GM18526 (cell line): ENCODE measurements around the gene RAET1G.

Experiments
- POLR2A ChIP-seq: IDR thresholded peaks from 3 replicates; pipeline ENCODE4 v1.6.1; 2011; ENCODE audit not compliant: insufficient read length; ENCODE audit errors: extremely low read depth

The RAET1G gene

DNA sequence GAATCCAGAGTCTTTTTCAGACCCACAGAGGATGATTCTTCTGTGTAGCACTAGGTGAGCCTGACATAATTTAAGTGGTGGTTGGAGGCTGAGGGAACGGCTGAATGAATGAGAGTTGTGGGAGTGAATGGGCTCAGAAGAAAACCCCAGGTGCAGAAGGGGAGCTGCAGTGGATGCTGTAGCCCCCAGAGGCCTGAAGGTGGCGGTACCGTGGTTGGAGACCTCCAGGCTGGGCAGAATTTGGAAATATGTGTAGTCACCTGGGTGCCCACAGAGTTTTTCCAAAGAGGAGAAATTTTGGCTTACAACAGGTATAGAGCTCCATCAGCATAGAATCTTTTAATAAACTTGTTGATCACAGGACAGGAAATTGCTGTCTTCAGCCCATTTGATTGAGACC is 6.5 kb upstream of the RAET1G start:
- no peak for TF ChIP-seq POLR2A

- TF ChIP-seq POLR2A: no peak
Observed at GRCh38 chr6:149925974-149926777, 3.3 kb upstream of the RAET1G start.

GRCh38 chr6:149925253-149925973 is 2.5 kb upstream of the RAET1G start:
- no peak for TF ChIP-seq POLR2A

DNA sequence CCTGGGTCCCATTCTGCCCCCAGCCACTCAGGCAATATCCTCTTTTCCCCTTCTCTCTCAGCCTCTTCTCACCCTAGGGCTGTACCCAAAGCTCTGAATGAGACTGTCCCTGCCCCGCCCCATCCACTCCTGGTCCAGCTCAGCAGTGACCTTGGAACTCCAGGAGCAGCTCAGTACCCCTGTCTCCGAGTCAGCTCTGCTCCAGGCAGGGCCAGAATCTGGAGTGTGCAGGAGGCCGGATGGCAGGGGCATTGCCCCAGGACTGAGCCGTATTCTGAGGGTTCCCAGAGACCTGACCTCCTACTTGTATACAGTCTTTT is 2.0 kb upstream of the RAET1G start:
- no peak for TF ChIP-seq POLR2A

- no peak for TF ChIP-seq POLR2A
Observed at GRCh38 chr6:149924206-149924932, 1.4 kb upstream of the RAET1G start.

GRCh38 chr6:149923327-149923986 is 536 bp upstream of the RAET1G start:
- TF ChIP-seq POLR2A: no peak

GRCh38 chr6:149921361-149921760 is 1.6 kb downstream of the RAET1G start:
- TF ChIP-seq POLR2A: no peak

- TF ChIP-seq POLR2A: no peak
Observed at GRCh38 chr6:149919834-149920225, 3.1 kb downstream of the RAET1G start.

DNA sequence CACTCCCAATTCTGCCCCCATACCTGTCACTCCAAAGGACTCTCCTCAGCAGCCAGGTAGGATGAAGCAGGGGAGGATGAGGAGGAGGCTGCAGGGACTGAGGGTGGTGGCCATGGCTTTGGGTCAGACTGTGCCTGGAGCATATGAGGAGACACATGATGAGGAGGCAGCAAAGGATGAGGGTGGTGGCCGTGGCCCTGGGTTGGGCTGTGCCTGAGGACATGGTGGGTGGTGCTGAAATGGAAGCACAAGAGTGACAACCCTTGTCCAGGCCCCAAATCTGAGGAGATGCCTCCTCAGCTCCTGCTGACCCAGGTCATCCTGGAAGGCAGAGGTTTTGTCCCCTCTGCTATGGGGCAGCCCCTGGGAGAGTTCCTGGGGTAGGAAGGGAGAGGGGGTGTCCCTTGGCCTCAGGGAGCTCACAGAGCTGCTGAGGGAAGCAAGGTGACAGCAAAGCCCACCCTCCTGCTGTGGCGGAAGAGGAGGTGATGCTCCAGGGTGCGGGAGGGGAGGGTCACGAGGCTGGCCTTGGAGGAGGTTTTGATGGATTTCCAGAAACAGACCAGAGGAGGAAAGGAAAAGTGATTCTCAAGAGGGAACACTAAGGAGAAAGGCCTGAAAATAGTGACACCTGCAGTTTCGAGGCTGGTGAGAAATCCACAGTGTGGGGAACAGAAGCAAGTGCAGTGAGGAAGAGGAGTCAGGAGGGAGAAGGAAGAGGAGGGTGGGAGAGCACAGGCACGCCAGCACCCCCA is 4.6 kb downstream of the RAET1G start:
- no peak for TF ChIP-seq POLR2A

DNA sequence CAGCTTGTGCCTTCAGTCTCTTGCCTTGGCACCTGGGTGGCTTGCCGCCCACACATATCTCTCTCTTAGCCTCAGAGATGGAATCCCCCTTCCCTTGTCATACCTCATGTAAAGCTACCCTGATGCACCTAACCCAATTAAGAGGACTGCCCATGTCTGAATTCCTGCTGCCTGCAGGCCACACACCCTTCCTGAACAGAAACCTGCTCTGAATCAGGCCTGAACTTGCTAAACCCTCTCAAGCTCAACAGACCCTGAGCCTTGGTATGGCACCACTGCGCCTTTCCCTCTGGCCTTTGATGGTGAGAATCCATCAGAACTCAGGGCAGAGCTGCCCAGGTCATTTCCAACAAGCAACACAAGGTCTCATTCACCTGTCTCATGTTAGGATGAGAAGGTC is 5.2 kb downstream of the RAET1G start:
- TF ChIP-seq POLR2A: no peak

DNA sequence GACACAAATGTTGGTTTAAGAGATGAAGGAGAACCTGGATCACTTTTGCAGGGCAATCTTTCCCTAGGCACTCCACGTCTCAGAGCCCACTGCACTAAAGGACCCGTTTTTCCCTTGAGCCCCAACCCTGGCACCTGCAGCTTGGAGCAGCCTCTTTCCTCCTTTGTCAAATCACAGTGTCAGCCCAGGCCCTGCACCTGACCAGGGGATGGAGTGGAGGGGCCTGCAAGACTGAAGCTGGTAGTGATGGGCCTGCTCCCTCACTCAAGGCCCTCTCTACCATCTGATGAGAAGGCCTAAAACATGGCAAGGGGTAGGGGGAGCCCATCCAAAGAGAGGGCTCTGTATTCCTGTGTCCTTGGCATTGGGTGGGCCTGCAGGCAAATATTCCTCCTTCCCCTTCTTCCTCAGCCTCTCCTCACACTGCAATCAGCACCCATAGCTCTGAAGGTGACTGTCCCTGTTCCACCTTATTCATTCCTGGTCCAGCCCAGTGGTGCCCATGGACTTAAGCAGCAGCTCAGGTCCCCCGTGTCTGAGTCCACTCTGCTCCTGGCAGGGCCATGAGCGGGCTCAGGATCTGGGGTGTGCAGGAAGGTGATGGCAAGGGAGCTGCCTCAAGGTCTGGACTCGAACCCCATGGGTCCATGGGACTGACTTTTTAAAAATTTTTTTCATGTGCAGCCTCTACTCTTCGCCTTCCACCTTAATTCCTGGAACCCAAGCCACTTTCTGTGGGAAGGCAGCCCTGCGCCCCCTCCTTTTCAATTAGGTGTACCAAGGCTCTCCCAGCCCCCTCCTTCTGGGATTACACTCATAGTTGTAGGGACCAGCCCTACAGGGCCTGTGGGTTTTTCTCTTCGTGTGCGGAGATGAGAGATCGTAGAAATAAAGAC is 6.7 kb downstream of the RAET1G start:
- TF ChIP-seq POLR2A: no peak

- TF ChIP-seq POLR2A: no peak
Observed at GRCh38 chr6:149913540-149914240, 9.2 kb downstream of the RAET1G start.

DNA sequence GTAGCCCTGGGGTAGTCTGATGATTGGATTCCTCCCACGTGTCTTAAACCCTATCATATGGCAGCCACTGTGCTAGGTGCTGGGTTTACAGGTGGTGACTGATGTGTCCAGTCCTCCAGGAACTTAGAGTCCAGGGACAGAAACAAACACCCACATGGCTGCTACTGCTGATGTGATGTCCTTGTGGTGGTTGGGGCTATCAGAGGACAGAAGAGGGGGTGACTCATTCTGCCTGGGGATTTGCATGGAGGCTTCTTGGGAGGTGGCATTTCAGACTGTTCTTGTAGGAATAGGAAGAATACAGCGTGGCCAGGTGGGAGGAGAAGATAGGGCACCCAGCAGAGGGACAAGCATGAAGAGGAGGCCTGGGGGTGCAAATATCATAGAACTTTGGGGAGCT is 9.8 kb downstream of the RAET1G start:
- TF ChIP-seq POLR2A: no peak
